Measurements from ENCODE around the gene SCGB1D4. TPM values are rescaled to one million over a fixed set of nuclear protein-coding genes. Genes with fewer than 3 reads are reported as not detected.

The SCGB1D4 gene
- total RNA-seq, 1 donor from 2014 or later: not detected

GRCh38 chr11:62266558-62266957, 32.3 kb downstream of the SCGB1D4 start:
- Mint-ChIP-seq H3K9me3 (ENCODE audit: unreplicated experiment) (no peaks in the 10 kb centered on the region), H3K27me3 (ENCODE audit: unreplicated experiment) (peaks cover 5% of the 10 kb centered on the region), H3K4me3 (ENCODE audit: unreplicated experiment) (no peak overlapping the region), H3K4me1 (ENCODE audit: low read depth, unreplicated experiment) (no peaks in the 10 kb centered on the region), H3K36me3 (ENCODE audit: unreplicated experiment) (no peaks in the 10 kb centered on the region), H3K27ac (ENCODE audit: unreplicated experiment) (no peak overlapping the region)
- TF ChIP-seq CTCF (IDR thresholded peaks at IDR 0.05; ENCODE audit: partially characterized antibody, unreplicated experiment): no peak
- DNase-seq: no peak

GRCh38 chr11:62264004-62264403, 34.9 kb downstream of the SCGB1D4 start:
- no peaks in the 10 kb centered on the region for H3K27me3 Mint-ChIP-seq (ENCODE audit: unreplicated experiment)
- H3K9me3 Mint-ChIP-seq (ENCODE audit: unreplicated experiment): no peaks in the 10 kb centered on the region
- no peak for DNase-seq
- no peak overlapping the region for H3K4me3 Mint-ChIP-seq (ENCODE audit: unreplicated experiment)
- H3K4me1 Mint-ChIP-seq (ENCODE audit: low read depth, unreplicated experiment): no peaks in the 10 kb centered on the region
- H3K27ac Mint-ChIP-seq (ENCODE audit: unreplicated experiment): no peak overlapping the region
- TF ChIP-seq CTCF (IDR thresholded peaks at IDR 0.05; ENCODE audit: partially characterized antibody, unreplicated experiment): no peak
- H3K36me3 Mint-ChIP-seq (ENCODE audit: unreplicated experiment): no peaks in the 10 kb centered on the region

GRCh38 chr11:62260261-62260953, 38.5 kb downstream of the SCGB1D4 start:
- TF ChIP-seq CTCF (IDR thresholded peaks at IDR 0.05; ENCODE audit: partially characterized antibody, unreplicated experiment): no peak
- Mint-ChIP-seq H3K27ac (ENCODE audit: unreplicated experiment) (no peak overlapping the region), H3K27me3 (ENCODE audit: unreplicated experiment) (no peaks in the 10 kb centered on the region), H3K36me3 (ENCODE audit: unreplicated experiment) (no peaks in the 10 kb centered on the region), H3K4me1 (ENCODE audit: low read depth, unreplicated experiment) (no peaks in the 10 kb centered on the region), H3K4me3 (ENCODE audit: unreplicated experiment) (no peak overlapping the region), H3K9me3 (ENCODE audit: unreplicated experiment) (no peaks in the 10 kb centered on the region)
- no peak for DNase-seq

- Mint-ChIP-seq H3K9me3 (ENCODE audit: unreplicated experiment) (peaks cover 4% of the 10 kb centered on the region), H3K27me3 (ENCODE audit: unreplicated experiment) (peaks cover 2% of the 10 kb centered on the region)
Measured at GRCh38 chr11:62256281-62256680, 42.6 kb downstream of the SCGB1D4 start.

More at GRCh38 chr11:62256281-62256680, 42.6 kb downstream of the SCGB1D4 start:
- Mint-ChIP-seq H3K36me3 (ENCODE audit: unreplicated experiment) (peaks cover 6% of the 10 kb centered on the region), H3K4me3 (ENCODE audit: unreplicated experiment) (no peak overlapping the region), H3K4me1 (ENCODE audit: low read depth, unreplicated experiment) (no peaks in the 10 kb centered on the region), H3K27ac (ENCODE audit: unreplicated experiment) (no peak overlapping the region)
- TF ChIP-seq CTCF (IDR thresholded peaks at IDR 0.05; ENCODE audit: partially characterized antibody, unreplicated experiment): no peak
- DNase-seq: no peak
